DMS 273 (cell line): ENCODE results near the gene NADSYN1.
A peak's percentile ranks its signal among the peaks of the same experiment; 100 is the strongest.
"Not testable (repeated sequence)": the region's sequence is repeated elsewhere in the genome, so short reads cannot be mapped to it uniquely, and the experiment has no call there.

Experiments used
- DNase-seq: peaks from one replicate; lab custom pipeline; 2025; ENCODE audit not compliant: unreplicated experiment; lab: John Stamatoyannopoulos, UW

Gene NADSYN1

DNA sequence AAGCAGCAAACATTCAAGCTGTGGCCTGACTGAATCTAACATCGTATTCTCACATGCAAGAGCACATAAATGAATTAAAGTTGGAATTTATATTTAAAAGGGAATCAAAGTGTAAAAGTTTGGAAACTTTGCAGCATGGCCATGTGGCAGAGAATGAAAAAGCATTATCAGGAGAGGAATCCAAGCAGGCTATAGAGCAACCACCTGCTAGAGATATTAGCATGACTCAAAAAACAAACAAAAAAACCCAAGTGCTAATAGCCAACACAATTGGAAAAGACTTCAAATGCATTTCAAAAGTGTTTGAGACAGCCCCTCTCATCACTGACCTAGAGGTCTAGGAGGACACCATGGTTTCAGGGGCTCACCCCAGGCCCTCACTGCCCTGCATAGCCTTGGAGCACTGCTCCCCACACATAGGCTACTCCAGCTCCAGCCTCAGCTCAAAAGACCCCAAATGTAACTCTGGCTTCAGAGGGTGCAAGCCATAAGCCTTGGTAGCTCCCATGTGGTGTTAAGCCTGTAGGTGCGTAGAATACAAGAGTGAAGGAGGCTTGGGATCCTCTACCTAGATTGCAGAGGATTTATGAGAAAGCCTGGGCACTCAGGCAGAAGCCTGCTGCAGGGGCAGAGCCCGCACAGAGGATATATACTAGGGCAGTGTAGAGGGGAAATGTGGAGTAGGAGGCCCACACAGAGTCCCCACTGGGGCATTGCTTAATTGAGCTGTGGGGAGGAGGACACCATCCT lies 72.4 kb downstream of the NADSYN1 start:
- DNase-seq: no peak

- no peak for DNase-seq
These were observed 73.0 kb downstream of the NADSYN1 start for GRCh38 chr11:71525938-71526495.

GRCh38 chr11:71526796-71527575 lies 74.0 kb downstream of the NADSYN1 start, which contains the start of gene KRTAP5-7:
Gene KRTAP5-7, plus strand, starts transcription at chr11:71527267. Its CDS starts 34 bp downstream, at chr11:71527301.
- DNase-seq: not testable (repeated sequence)

DNA sequence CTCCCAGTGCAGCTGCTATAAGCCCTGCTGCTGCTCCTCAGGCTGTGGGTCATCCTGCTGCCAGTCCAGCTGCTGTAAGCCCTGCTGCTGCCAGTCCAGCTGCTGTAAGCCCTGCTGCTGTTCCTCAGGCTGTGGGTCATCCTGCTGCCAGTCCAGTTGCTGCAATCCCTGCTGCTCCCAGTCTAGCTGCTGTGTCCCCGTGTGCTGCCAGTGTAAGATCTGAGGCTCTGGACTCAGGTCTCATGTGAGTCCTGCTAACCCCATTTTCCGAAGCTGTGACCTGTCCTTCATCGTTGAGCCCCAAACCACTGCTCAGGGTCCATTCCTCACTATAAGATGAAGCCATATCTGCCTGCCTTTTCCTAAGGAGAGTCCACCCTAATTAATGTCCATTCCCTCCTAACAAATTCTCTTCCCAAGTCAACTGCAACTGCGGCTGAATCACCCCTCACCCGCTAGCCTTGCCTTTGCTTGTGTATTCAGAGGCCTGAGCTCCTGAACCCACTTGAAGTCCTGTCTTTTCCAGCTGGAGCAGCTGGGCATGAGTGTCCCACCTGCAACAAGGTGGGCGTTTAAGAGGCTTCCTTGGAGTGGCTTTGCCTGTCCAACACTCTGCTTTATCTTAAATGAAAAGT lies 74.7 kb downstream of the NADSYN1 start:
- DNase-seq: no peak

GRCh38 chr11:71530602-71531001 lies 77.6 kb downstream of the NADSYN1 start:
- DNase-seq: no peak

GRCh38 chr11:71532036-71532610 lies 79.1 kb downstream of the NADSYN1 start:
- no peak for DNase-seq

- not testable (repeated sequence) for DNase-seq
These were observed 82.0 kb downstream of the NADSYN1 start for GRCh38 chr11:71534711-71535608.

DNA sequence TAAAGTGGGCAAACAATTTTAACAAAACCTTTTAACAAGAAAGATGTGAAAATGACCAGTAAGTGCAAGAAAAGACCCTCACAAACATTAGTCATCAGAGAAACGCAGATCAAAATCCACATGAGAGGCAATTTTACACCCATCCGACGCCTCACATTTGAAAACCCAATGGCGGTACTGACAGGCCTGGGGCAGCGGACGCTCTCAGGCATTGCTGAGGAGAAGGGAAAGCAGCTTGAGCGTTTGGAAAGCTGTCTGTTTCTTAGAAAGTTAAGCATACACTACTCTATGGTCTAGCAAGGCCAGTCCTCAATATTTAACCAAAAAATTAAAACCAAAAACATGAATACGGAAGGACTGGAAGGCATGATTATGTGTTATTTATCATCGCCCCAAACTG lies 82.8 kb downstream of the NADSYN1 start:
- DNase-seq: no peak

- DNase-seq: no peak
These were observed 84.5 kb downstream of the NADSYN1 start for GRCh38 chr11:71537537-71537936.

DNA sequence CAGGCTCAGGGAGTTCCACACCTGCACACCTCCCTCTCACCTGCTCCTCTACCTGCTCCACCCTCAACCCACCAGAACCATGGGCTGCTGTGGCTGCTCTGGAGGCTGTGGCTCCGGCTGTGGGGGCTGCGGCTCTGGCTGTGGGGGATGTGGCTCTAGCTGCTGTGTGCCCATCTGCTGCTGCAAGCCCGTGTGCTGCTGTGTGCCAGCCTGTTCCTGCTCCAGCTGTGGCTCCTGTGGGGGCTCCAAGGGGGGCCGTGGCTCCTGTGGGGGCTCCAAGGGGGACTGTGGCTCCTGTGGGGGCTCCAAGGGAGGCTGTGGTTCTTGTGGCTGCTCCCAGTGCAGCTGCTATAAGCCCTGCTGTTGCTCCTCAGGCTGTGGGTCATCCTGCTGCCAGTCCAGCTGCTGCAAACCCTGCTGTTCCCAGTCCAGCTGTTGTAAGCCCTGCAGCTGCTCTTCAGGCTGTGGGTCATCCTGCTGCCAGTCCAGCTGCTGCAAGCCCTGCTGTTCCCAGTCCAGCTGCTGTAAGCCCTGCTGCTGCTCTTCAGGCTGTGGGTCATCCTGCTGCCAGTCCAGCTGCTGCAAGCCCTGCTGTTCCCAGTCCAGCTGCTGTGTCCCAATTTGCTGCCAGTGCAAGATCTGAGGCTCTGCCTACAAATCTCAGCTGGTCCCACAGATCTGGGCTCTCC lies 85.1 kb downstream of the NADSYN1 start, which contains the start of gene KRTAP5-8:
Gene KRTAP5-8, plus strand, starts transcription at position 49 of the 689 bp plus-strand sequence. Its CDS starts 31 bp downstream, at position 80.
- peak; percentile 15 for DNase-seq

DNA sequence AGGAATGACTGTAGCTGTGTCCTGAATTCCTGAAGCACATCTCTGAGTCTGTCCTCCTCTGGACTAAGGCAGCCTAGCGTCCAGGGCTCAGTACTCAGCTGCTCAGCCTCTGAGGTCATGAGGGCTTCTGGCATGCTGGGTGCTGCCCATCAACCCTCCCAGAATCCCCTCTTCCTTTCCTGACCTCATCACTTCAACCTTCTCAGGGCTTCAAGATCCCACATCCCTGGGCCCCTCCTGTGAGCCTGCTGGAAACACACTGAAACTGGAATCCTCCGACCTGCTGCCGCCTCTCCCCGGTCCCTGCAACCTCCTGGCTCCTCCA lies 85.6 kb downstream of the NADSYN1 start:
- no peak for DNase-seq

DNA sequence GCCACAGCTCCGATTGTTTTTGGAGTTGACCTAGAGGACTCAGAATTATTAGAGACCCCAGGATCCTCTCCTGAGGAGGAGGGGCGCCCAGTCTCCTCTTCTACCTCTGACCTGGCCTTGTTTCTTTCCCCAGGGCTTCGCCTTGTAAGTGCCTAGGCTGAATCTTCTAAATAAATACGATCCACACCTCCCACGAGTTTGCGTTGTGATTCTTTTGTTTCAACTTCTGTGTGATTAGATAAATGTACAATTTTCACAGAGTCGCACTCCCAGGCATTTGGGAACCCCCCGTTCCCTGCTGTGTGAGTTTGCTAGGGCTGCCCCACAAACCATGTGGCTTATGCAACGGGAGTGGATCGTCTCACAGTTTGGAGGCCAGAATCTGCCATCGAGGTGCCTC lies 86.0 kb downstream of the NADSYN1 start:
- no peak for DNase-seq

DNA sequence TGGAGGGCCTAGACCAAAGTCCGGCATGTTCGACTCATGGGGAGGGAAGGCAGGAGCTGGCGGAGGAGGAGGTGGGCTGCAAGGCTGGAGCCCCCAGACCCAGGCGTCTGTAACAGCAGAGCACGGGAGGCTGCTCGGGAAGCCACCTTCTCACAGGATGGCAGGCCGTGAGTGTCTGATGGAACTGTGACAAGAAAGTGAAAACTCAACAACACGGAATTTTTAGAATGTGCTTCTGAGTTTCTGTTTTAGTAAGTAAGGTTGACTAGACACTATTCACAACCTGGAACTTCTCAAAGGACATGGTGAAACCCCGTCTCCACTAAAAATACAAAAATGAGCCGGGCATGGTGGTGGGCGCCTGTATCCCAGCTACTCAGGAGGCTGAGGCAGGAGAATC lies 87.0 kb downstream of the NADSYN1 start:
- DNase-seq: not testable (repeated sequence)

DNA sequence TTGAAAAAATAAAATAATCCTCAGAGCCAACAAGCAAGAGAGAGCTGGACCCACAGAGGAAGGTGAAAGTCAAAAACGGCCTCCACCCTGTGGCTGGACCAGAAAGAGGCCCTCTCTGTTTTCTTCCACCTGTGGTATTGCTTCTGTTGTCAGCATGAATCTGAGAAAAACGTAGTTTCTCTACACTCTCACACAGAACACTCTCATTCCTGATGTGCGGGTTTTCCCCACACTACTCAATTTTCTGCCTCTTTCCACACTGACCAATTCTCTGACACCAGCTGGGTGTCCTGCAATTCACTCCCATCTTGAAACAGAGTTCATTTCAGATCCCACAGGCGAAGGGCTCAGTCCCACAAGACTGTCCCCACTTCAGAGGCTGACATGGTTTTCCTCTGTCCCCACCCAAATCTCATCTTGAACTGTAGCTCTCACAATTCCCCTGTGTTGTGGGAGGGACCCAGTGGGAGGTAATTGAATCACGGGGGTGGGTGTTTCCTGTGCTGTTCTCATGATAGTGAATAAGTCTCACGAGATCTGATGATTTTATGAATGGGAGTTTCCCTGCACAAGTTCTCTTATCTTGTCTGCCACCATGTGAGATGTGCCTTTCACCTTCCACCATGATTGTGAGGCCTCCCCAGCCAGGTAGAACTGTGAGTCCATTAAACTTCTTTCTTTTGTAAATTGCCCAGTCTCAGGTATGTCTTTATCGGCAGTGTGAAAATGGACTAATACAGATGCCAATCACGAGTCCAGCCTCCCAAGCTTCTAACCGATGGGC lies 87.7 kb downstream of the NADSYN1 start:
- not testable (repeated sequence) for DNase-seq

DNA sequence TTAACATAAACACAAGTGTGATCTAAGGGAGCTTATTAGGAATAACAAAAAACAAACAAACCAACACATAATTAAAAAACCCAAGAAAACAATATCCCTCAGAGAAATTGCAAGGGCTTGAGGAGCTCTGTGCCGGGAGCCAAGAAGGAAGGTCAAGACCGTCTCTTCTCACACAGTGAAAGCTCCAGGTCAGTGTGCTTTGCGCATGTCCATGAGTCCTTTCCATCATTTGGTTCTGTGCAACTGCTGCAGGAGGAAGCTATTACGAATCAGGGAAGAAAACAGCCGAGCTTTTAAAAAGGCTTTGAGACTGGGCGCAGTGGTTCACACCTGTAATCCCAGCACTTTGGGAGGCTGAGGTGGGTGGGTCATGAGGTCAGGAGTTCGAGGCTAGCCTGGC lies 89.4 kb downstream of the NADSYN1 start:
- no peak for DNase-seq

DNA sequence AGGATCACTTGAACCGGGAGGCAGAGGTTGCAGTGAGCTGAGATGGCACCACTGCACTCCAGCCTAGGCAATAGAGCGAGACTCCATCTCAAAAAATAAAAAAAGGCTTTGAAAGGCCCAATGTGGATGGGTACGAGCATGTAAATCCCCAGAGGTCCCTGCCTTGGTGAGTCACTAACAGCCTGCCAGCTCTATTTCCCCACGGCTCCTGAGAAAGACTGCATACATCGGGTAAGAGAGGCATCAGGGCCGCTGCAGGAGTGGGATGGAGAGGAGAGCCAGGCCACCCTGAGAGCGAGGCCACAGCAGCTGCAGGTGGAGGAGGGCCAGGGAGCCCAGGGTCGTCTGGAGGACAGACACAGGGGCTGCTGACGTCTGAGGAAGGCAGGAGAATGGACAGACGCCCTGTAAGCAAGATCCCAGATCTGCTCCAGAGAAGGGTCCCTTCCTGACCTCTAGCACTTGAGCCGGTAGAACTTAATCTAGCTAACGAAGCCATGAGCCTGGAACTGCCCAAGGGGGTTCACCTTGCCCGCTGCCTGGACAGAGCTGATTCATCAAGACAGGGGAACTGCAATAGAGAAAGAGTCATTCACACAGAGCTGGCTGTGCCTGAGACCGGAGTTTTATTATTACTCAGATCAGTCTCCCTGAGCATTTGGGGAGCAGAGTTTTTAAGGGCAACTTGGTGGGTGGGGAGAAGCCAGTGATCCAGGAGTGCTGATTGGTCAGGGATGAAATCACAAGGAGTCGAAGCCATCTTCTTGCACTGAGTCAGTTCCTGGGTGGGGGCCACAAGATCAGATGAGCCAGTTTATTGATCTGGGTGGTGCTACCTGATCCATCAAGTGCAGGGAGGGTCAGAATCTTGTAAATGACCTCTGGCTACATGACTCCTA lies 90.1 kb downstream of the NADSYN1 start:
- DNase-seq: no peak

DNA sequence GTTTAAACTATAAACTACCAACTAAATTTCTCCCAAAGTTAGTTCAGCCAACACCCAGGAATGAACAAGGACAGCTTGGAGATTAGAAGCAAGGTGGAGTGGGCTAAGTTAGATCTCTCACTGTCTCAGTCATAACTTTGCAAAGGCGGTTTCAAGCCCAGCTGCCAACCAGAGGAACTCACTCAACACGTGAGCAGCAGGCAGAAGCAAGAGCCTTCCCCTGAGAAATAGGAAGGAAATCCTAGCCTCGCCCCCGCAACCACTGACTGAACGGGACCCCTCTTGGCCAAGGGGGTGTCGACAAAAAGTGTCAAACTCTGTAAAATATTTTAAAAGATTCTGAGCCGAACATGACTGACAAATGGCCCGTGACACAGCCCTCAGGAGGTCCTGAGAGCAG lies 90.9 kb downstream of the NADSYN1 start:
- DNase-seq: no peak
